SHP77 treated with DMSO at 0.1 percent for 48 hours (cell line): ENCODE results near the gene ALKBH5.
"Not testable (repeated sequence)": the region's sequence is repeated elsewhere in the genome, so short reads cannot be mapped to it uniquely, and the experiment has no call there.

ENCODE experiments used
- DNase-seq: peaks from one replicate; lab custom pipeline; 2025; lab: John Stamatoyannopoulos, UW

Gene ALKBH5

GRCh38 chr17:18185832-18186626 is 2.4 kb downstream of the ALKBH5 start:
- no peak for DNase-seq

GRCh38 chr17:18186627-18186982 is 3.0 kb downstream of the ALKBH5 start:
- DNase-seq = no peak

GRCh38 chr17:18187226-18187625 is 3.6 kb downstream of the ALKBH5 start:
- no peak for DNase-seq

GRCh38 chr17:18187821-18188761 is 4.5 kb downstream of the ALKBH5 start:
- DNase-seq = no peak

GRCh38 chr17:18190628-18191235 is 7.1 kb downstream of the ALKBH5 start:
- DNase-seq = no peak

- no peak for DNase-seq
These were observed 7.6 kb downstream of the ALKBH5 start for GRCh38 chr17:18191236-18191667.

GRCh38 chr17:18191967-18192366 is 8.3 kb downstream of the ALKBH5 start:
- no peak for DNase-seq

- DNase-seq = no peak
These were observed 10.8 kb downstream of the ALKBH5 start for GRCh38 chr17:18194394-18194793.

GRCh38 chr17:18194804-18195203 is 11.2 kb downstream of the ALKBH5 start:
- DNase-seq = no peak

- no peak for DNase-seq
These were observed 11.6 kb downstream of the ALKBH5 start for GRCh38 chr17:18195246-18195645.

GRCh38 chr17:18197535-18198194 is 14.0 kb downstream of the ALKBH5 start:
- no peak for DNase-seq

GRCh38 chr17:18198530-18198929 is 14.9 kb downstream of the ALKBH5 start:
- no peak for DNase-seq

- no peak for DNase-seq
These were observed 17.5 kb downstream of the ALKBH5 start for GRCh38 chr17:18201108-18201507.

- no peak for DNase-seq
These were observed 19.7 kb downstream of the ALKBH5 start for GRCh38 chr17:18203308-18203707.

GRCh38 chr17:18205861-18206260 is 22.2 kb downstream of the ALKBH5 start:
- DNase-seq = no peak

GRCh38 chr17:18206962-18207361 is 23.3 kb downstream of the ALKBH5 start:
- DNase-seq = no peak

GRCh38 chr17:18208092-18208491 is 24.5 kb downstream of the ALKBH5 start:
- no peak for DNase-seq

GRCh38 chr17:18213666-18214270 is 30.1 kb downstream of the ALKBH5 start:
- DNase-seq = no peak

GRCh38 chr17:18216906-18217305 is 33.3 kb downstream of the ALKBH5 start:
- DNase-seq = not testable (repeated sequence)

- peak; percentile 61 for DNase-seq
These were observed 33.9 kb downstream of the ALKBH5 start for GRCh38 chr17:18217412-18218015.

- no peak for DNase-seq
These were observed 35.3 kb downstream of the ALKBH5 start for GRCh38 chr17:18218756-18219415.
